22Rv1 (cell line): ENCODE measurements around the gene SHE.

Source experiments
- CTCF ChIP-seq: fragments of 450-650 bp; IDR thresholded peaks from 2 replicates; pipeline ENCODE4 v1.5.1; 2017; ENCODE audit warnings: mild to moderate bottlenecking
- ZFX ChIP-seq: fragments of 450-650 bp; IDR thresholded peaks from 2 replicates; pipeline ENCODE4 v1.6.1; 2017; ENCODE audit warnings: antibody characterized with exemption, borderline replicate concordance

GRCh38 chr1:154456631-154457030 lies 45.6 kb downstream of the SHE start:
- TF ChIP-seq CTCF (no peak), ZFX (no peak)
